K562 (cell line): ENCODE data around the gene ERFL. TPM values are rescaled to one million over a fixed set of nuclear protein-coding genes. Genes with fewer than 3 reads are reported as not detected.

Experiments used
- ARID3A ChIP-seq: IDR thresholded peaks from 2 replicates; pipeline ENCODE4 v1.6.1; 2012; ENCODE audit warnings: low read depth, low read length, improper control_type of control experiment, borderline replicate concordance
- ARID4B ChIP-seq: sonication (generic); formaldehyde crosslinking; IDR thresholded peaks from 2 replicates; pipeline ENCODE4 v1.8.0; 2022; ENCODE audit warnings: mild to moderate bottlenecking, missing genetic modification reagents
- ARNT ChIP-seq, 2 experiments: fragments of 450-650 bp; IDR thresholded peaks; 2 replicates each; pipeline ENCODE4 v1.6.1; 2016; ENCODE audit warnings: mild to moderate bottlenecking in 1 of 2
- CUX1 ChIP-seq: fragments of 200-800 bp; sonication (Bioruptor generic); IDR thresholded peaks from 2 replicates; pipeline ENCODE4 v1.6.1; 2016; ENCODE audit warnings: missing genetic modification characterization, missing compliant biosample characterization
- ELF2 ChIP-seq: fragments of 250-450 bp; sonication (Bioruptor Pico); IDR thresholded peaks from 2 replicates; pipeline ENCODE4 v1.5.0; 2021; ENCODE audit warnings: mild to moderate bottlenecking
- LEF1 ChIP-seq: fragments of 450-650 bp; IDR thresholded peaks from 2 replicates; pipeline ENCODE4 v1.6.1; 2016; ENCODE audit warnings: mild to moderate bottlenecking
- NR2F6 ChIP-seq: fragments of 450-650 bp; formaldehyde crosslinking; IDR thresholded peaks from 2 replicates; pipeline ENCODE4 v1.4.0; 2020; ENCODE audit warnings: mild to moderate bottlenecking
- NR4A1 ChIP-seq, 2 experiments: fragments of 250-450 bp in 1 of 2; fragments of 450-650 bp in 1 of 2; sonication (Bioruptor Pico) in 1 of 2; IDR thresholded peaks; 2 replicates each; pipeline versions ENCODE4 v1.4.0 to v1.6.1; 2016 to 2020; ENCODE audit warnings: mild to moderate bottlenecking in 2 of 2, missing compliant biosample characterization in 1 of 2, missing genetic modification characterization in 1 of 2, moderate library complexity in 1 of 2
- ZNF436 ChIP-seq: fragments of 250-450, 450-650 bp; sonication (Bioruptor Pico); formaldehyde crosslinking; IDR thresholded peaks from 2 replicates; pipeline ENCODE4 v1.7.0; 2020; ENCODE audit warnings: mild to moderate bottlenecking
- polyA plus RNA-seq, 8 experiments: library from polyadenylated mRNA; depleted of rRNA in 4 of 8; stranded (reverse) in 5 of 8; unstranded in 3 of 8; fragments of >200 nt; fragmentation: Nextera tagmentation in 2 of 8; fragmentation: Illumina TruSeq in 1 of 8; extraction: Ambion mirVana in 2 of 8; extraction: Trizol in 1 of 8; gene quantifications; 2 replicates each; pipeline versions ENCODE4 v1.2.1 to v1.2.3, GENCODE V29; 2011 to 2014; ENCODE audit warnings: inconsistent platforms in 1 of 8, missing spikeins in 1 of 8
- total RNA-seq, 7 experiments: library from RNA; depleted of rRNA in 6 of 7; stranded (reverse); fragments of >200 nt in 6 of 7; fragmentation: Illumina TruSeq in 2 of 7; extraction: Trizol in 2 of 7; gene quantifications; 2 replicates each; pipeline versions ENCODE4 v1.2.1 to v1.2.3, GENCODE V29; 2011 to 2021; ENCODE audit warnings: low replicate concordance in 1 of 7
- TF ChIP-seq, protein P1 (sequence below): sonication (generic); formaldehyde crosslinking; IDR thresholded peaks from 2 replicates; pipeline ENCODE4 v1.8.1; 2023; ENCODE audit warnings: mild to moderate bottlenecking, missing genetic modification reagents, moderate library complexity
- TF ChIP-seq, protein P2 (sequence below): fragments of 450-650 bp; formaldehyde crosslinking; IDR thresholded peaks from 2 replicates; pipeline ENCODE4 v1.4.0; 2022; ENCODE audit warnings: missing genetic modification characterization

ERFL gene
- total and polyA plus RNA-seq, 9 of the 15 experiments (the other 6 are each of a cell fraction or from before 2014, with no cell fraction given): 0.07 to 0.75 (median 0.32) TPM; not detected in 4

- peak; percentile 53; the same call in 1 of the 2 replicates for TF ChIP-seq ARID4B (CRISPR knock-in tag)
- peak; percentile 97 for TF ChIP-seq ELF2 (CRISPR knock-in tag)
- no peak for TF ChIP-seq NR2F6 (CRISPR knock-in tag)
- no peak; the same call in 1 of the 2 replicates for TF ChIP-seq CUX1 (CRISPR knock-in tag)
- TF ChIP-seq, protein P1, sequence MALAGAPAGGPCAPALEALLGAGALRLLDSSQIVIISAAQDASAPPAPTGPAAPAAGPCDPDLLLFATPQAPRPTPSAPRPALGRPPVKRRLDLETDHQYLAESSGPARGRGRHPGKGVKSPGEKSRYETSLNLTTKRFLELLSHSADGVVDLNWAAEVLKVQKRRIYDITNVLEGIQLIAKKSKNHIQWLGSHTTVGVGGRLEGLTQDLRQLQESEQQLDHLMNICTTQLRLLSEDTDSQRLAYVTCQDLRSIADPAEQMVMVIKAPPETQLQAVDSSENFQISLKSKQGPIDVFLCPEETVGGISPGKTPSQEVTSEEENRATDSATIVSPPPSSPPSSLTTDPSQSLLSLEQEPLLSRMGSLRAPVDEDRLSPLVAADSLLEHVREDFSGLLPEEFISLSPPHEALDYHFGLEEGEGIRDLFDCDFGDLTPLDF (CRISPR knock-in tag): peak; percentile 12; the same call in 1 of the 2 replicates
- no peak for TF ChIP-seq NR4A1 (CRISPR knock-in tag; IDR thresholded peaks at IDR 0.05)
- no peak for TF ChIP-seq NR4A1 (tag; IDR thresholded peaks at IDR 0.05)
- TF ChIP-seq LEF1: peak; percentile 26; the same call in 1 of the 2 replicates
- TF ChIP-seq ARNT (IDR thresholded peaks at IDR 0.05): peak in 1 of 2 experiments; percentile 70; a peak in 1 of 4 replicates
- no peak for TF ChIP-seq ZNF436 (CRISPR knock-in tag)
- TF ChIP-seq, protein P2, sequence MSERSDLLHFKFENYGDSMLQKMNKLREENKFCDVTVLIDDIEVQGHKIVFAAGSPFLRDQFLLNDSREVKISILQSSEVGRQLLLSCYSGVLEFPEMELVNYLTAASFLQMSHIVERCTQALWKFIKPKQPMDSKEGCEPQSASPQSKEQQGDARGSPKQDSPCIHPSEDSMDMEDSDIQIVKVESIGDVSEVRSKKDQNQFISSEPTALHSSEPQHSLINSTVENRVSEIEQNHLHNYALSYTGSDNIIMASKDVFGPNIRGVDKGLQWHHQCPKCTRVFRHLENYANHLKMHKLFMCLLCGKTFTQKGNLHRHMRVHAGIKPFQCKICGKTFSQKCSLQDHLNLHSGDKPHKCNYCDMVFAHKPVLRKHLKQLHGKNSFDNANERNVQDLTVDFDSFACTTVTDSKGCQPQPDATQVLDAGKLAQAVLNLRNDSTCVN (CRISPR knock-in tag): peak; percentile 15; the same call in 1 of the 2 replicates
- peak; percentile 83; the same call in 1 of the 2 replicates for TF ChIP-seq ARID3A
Measured at GRCh38 chr19:41883821-41884733, 44.2 kb downstream of the ERFL start (continued).
